T-cell (primary cell): ENCODE results near the gene DNASE1L1. TPM values are rescaled to one million over a fixed set of nuclear protein-coding genes. Genes with fewer than 3 reads are reported as not detected.

Experiments
- ATAC-seq, 4 experiments: fragments of 200-7000 bp in 3 of 4; fragments of 150-1000 bp in 1 of 4; cut with Tn5 transposase; replicated peaks in 1 of 4; 1 replicate in 3 of 4; 2 replicates in 1 of 4; pipeline ENCODE4 v1.10.0; 2021; ENCODE audit warnings: moderate library complexity in 3 of 4, mild to moderate bottlenecking in 2 of 4, moderate number of reproducible peaks in 1 of 4
- CTCF ChIA-PET, 2 donors: fragments of 300-600 bp; sonication (Branson Sonifier 250); formaldehyde crosslinking; loops; one replicate each; lab custom pipeline; 2022; ENCODE audit warnings: antibody characterized with exemption in 2 of 2; lab: Charles Lee
- POLR2A ChIA-PET, 2 donors: fragments of 300-600 bp; sonication (Branson Sonifier 250); formaldehyde crosslinking; loops; one replicate each; lab custom pipeline; 2022; ENCODE audit warnings: antibody characterized with exemption in 2 of 2; lab: Charles Lee
- DNase-seq, 35 experiments: peaks; one replicate each; pipeline versions ENCODE4 v3.0.0 to v3.0.0-alpha.2; 2013 to 2023
- H3K27ac ChIP-seq: one replicate; pipeline ENCODE4 v1.5.1; 2013; ENCODE audit warnings: low read length
- H3K27me3 ChIP-seq, 2 experiments: replicated peaks in 1 of 2; 1 replicate in 1 of 2; 2 replicates in 1 of 2; pipeline versions ENCODE4 v1.6.1 to v1.7.0; 2013; ENCODE audit warnings: low read length in 1 of 2, mixed read lengths in 1 of 2; ENCODE audit not compliant: control insufficient read depth in 2 of 2, insufficient read depth in 2 of 2; ENCODE audit errors: extremely low read depth in 1 of 2
- H3K36me3 ChIP-seq, 2 donors: 1 replicate in 1 of 2; 2 replicates in 1 of 2; pipeline versions ENCODE4 v1.6.1 to v1.7.0; 2013; ENCODE audit warnings: low read length in 1 of 2; ENCODE audit not compliant: control insufficient read depth in 2 of 2, insufficient read depth in 1 of 2; ENCODE audit errors: extremely low read depth in 1 of 2
- H3K4me1 ChIP-seq, 2 experiments: 1 replicate in 1 of 2; 2 replicates in 1 of 2; pipeline versions ENCODE4 v1.6.1 to v1.7.0; 2013; ENCODE audit warnings: low read length in 2 of 2, mixed read lengths in 1 of 2; ENCODE audit not compliant: insufficient read depth in 2 of 2, control insufficient read depth in 1 of 2; ENCODE audit errors: extremely low read depth in 1 of 2
- H3K4me3 ChIP-seq, 2 donors: 1 replicate in 1 of 2; 2 replicates in 1 of 2; pipeline versions ENCODE4 v1.5.1 to v1.7.0; 2013; ENCODE audit warnings: mild to moderate bottlenecking in 2 of 2, low read length in 1 of 2, moderate library complexity in 1 of 2; ENCODE audit not compliant: control insufficient read depth in 1 of 2; ENCODE audit errors: extremely low read depth in 1 of 2
- H3K9me3 ChIP-seq: 2 replicates; pipeline ENCODE4 v1.7.0; 2013
- H3K27ac Mint-ChIP-seq, 2 donors: one replicate each; pipeline ENCODE4 v1.8.0; 2020 to 2021; ENCODE audit warnings: mild to moderate bottlenecking in 2 of 2, mixed read lengths in 2 of 2
- H3K27me3 Mint-ChIP-seq, 2 donors: one replicate each; pipeline ENCODE4 v1.8.0; 2021 to 2022; ENCODE audit warnings: mixed read lengths in 2 of 2
- H3K36me3 Mint-ChIP-seq: one replicate; pipeline ENCODE4 v1.8.0; 2021; ENCODE audit warnings: mixed read lengths
- H3K4me1 Mint-ChIP-seq, 3 donors: one replicate each; pipeline ENCODE4 v1.8.0; 2020 to 2022; ENCODE audit warnings: mixed read lengths in 3 of 3, mild to moderate bottlenecking in 1 of 3
- H3K4me3 Mint-ChIP-seq, 3 donors: one replicate each; pipeline ENCODE4 v1.8.0; 2020 to 2022; ENCODE audit warnings: mild to moderate bottlenecking in 3 of 3, mixed read lengths in 3 of 3, moderate library complexity in 3 of 3
- H3K9me3 Mint-ChIP-seq, 3 donors: one replicate each; pipeline ENCODE4 v1.8.0; 2020 to 2022; ENCODE audit warnings: mixed read lengths in 3 of 3
- WGBS: methylation state at CpG from one replicate; pipeline ENCODE4 v1.1.5; 2013; ENCODE audit warnings: missing lambda C conversion rate; ENCODE audit not compliant: insufficient coverage; 5-methylcytosine and 5-hydroxymethylcytosine counted together
- total RNA-seq, 35 experiments: library from RNA in 6 of 35; stranded (reverse) in 6 of 35; fragments of 120-200 nt in 1 of 35; gene quantifications; one replicate each; pipeline versions ENCODE4 v1.2.1 to v1.2.4 and lab custom pipeline; 2013 to 2026

DNASE1L1 gene
- total RNA-seq, 5 donors from 2014 or later (not counting 1 experiment from before 2014, with no cell fraction given) = 22.6 to 31.3 (median 25.5) TPM

DNA sequence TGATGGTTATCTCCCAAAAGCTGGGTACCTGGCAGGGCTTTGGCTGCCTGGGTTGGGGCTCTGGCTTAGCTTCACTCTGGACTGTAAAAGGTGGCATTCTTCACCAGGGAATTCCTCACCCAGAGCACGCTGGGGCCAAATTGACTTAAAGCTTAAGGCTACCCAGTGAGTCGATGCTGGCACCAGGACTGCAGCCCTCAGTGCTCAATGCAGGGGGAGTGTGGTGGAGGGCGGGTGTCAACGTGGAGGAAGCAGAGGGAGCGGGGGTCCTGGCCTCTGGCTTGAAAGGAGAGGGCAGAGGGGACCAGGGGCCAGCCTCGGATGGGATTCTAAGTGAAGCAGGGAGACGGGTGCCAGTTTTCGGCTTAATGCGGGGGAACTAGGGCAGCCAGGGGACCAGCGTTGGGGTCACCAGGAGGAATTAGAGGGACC lies 34.4 kb upstream of the DNASE1L1 start:
- Histone ChIP-seq H3K36me3 (peaks cover 0 to 22% of the 10 kb centered on the region in 2 donors), H3K4me3 (peak overlapping the region in 1 of 2 donors; percentile 33), H3K9me3 (no peaks in the 10 kb centered on the region), H3K4me1 (peaks cover 0 to 52% of the 10 kb centered on the region in 2 experiments), H3K27me3 (no peaks in the 10 kb centered on the region), H3K27ac (peak overlapping the region; percentile 70)
- ATAC-seq (peak in 3 of 4 experiments; percentile 5 to 28 (median 11)), DNase-seq (peak in 1 of 35 experiments; percentile 16)
- Mint-ChIP-seq H3K4me3 (peak overlapping the region; percentile 60 to 72 (median 68)), H3K9me3 (no peaks in the 10 kb centered on the region), H3K27me3 (no peaks in the 10 kb centered on the region), H3K36me3 (peaks cover 2% of the 10 kb centered on the region), H3K27ac (peak overlapping the region; percentile 41 to 77), H3K4me1 (peaks cover 15 to 42% (median 26%) of the 10 kb centered on the region in 3 donors)
- WGBS = 13% methylated on average over 5 of the region's 10 CpGs
- CTCF ChIA-PET = no interaction called here
- POLR2A ChIA-PET = interaction anchor here in 1 of 2 donors (0.7 kb wide), 1 partner anchor 21 kb away, joined by 12 read pairs; no protein-coding TSS in a partner anchor

DNA sequence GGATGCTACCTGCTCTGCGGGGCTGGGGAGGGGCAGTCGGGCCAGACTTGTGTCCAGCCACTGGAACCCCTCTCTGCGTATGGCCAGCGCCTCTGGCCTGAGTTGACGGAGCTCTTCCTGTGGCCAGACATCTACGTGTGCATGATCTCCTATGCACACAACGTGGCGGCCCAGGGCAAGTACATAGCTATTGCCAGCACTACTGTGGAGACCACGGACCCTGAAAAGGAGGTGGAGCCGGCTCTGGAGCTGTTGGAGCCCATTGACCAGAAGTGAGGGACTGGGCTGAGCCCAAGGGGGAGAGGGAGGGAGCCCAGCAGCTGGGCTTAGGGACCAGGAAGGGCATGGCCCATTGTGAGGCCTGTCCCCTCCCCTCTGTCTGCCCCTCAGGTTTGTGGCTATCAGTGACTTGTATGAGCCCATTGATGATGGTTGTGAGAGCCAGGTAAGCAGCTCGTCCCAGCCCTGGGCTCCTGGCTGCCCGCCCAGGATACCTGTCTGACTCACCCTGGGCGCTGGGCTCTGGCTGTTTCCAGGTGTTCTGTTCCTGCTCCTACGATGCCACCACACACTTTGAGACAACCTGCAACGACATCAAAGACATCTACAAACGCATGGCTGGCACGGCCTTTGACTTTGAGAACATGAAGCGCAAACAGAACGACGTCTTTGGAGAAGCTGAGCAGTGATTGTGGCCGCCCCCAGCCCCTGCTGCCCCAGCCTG lies 33.1 kb upstream of the DNASE1L1 start:
- 71% methylated on average over 4 of the region's 21 CpGs for WGBS
- Histone ChIP-seq H3K27me3 (no peaks in the 10 kb centered on the region), H3K9me3 (no peaks in the 10 kb centered on the region), H3K4me1 (peaks cover 0 to 62% of the 10 kb centered on the region in 2 experiments), H3K4me3 (no peak overlapping the region), H3K36me3 (peaks cover 0 to 23% of the 10 kb centered on the region in 2 donors), H3K27ac (no peak overlapping the region)
- H3K27ac Mint-ChIP-seq = peak overlapping the region; percentile 72 to 79
- DNase-seq (no peak), ATAC-seq (no peak)
- POLR2A ChIA-PET = no interaction called here
- H3K4me3 Mint-ChIP-seq = peak overlapping the region in 1 of 3 donors; percentile 47
- H3K9me3 Mint-ChIP-seq = no peaks in the 10 kb centered on the region
- no peaks in the 10 kb centered on the region for H3K27me3 Mint-ChIP-seq
- CTCF ChIA-PET = no interaction called here
- no peaks in the 10 kb centered on the region for H3K36me3 Mint-ChIP-seq
- H3K4me1 Mint-ChIP-seq = peaks cover 23 to 47% (median 29%) of the 10 kb centered on the region in 3 donors

DNA sequence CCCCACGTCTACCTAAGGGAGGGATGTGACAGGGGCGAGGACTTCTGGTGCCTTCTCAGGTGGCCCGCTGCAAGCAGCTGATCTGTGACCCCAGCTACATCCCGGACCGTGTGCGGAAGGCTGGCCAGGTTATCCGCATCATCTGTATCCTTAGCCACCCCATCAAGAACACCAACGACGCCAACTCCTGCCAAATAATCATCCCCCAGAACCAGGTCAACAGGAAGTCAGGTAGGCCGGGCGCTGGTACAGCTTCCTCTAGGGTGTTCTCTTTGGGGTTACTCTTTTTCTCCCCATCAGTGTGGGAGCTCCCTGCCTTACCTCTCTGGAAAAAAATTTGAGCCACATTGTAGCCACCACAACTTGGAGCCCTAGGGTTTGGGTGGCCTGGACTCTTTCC lies 32.5 kb upstream of the DNASE1L1 start:
- Histone ChIP-seq H3K27me3 (no peaks in the 10 kb centered on the region), H3K9me3 (no peaks in the 10 kb centered on the region), H3K4me3 (no peak overlapping the region), H3K4me1 (peaks cover 0 to 62% of the 10 kb centered on the region in 2 experiments), H3K27ac (peak overlapping the region; percentile 12), H3K36me3 (peaks cover 0 to 23% of the 10 kb centered on the region in 2 donors)
- peak overlapping the region; percentile 72 to 79 for H3K27ac Mint-ChIP-seq
- POLR2A ChIA-PET = no interaction called here
- no peaks in the 10 kb centered on the region for H3K27me3 Mint-ChIP-seq
- no peak for ATAC-seq
- H3K4me1 Mint-ChIP-seq = peaks cover 23 to 44% (median 26%) of the 10 kb centered on the region in 3 donors
- H3K4me3 Mint-ChIP-seq = no peak overlapping the region
- 20% methylated on average over 1 of the region's 11 CpGs for WGBS
- no peaks in the 10 kb centered on the region for H3K9me3 Mint-ChIP-seq
- H3K36me3 Mint-ChIP-seq = no peaks in the 10 kb centered on the region
- peak in 1 of 35 experiments; percentile 29 for DNase-seq
- CTCF ChIA-PET = no interaction called here

DNA sequence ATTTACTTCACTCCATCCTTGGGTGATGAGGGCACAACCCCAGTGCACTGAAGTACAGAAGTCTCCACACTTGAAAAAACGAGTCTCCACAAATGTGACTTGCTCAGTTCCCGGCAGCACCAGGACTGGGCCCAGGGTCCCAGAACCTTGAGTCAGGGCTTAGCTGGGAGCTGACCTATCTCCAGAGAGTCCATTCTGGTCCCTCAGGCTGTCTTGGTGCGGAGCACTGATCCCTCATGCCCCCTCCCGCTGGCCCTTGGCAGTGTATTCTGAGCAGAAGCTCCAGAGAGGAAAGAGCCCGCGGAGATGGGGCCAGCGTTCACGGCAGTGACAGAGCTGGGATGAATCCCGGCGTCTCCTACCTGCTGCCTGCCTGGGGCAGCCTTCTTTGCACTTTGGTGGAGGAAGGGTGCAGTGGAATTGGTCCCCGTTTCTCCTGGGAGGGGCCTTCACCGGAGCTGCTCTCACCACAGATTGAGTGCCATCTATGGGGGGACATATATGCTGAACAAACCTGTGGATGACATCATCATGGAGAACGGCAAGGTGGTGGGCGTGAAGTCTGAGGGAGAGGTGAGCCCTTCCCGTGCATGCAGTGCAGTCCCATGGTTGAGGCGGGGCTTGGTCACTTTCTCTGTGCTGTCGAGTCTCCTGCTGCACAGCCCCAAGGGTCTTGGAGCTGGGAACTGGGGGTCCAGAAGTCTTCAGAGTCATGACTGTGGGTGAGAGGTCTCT lies 31.7 kb upstream of the DNASE1L1 start:
- Histone ChIP-seq H3K36me3 (peaks cover 0 to 23% of the 10 kb centered on the region in 2 donors), H3K4me1 (peaks cover 0 to 68% of the 10 kb centered on the region in 2 experiments), H3K4me3 (no peak overlapping the region), H3K27me3 (no peaks in the 10 kb centered on the region), H3K27ac (no peak overlapping the region), H3K9me3 (no peaks in the 10 kb centered on the region)
- CTCF ChIA-PET = interaction anchor here in 1 of 2 donors (0.6 kb wide), 1 partner anchor 42 kb away, joined by 4 read pairs; no protein-coding TSS in a partner anchor
- POLR2A ChIA-PET = no interaction called here
- Mint-ChIP-seq H3K4me1 (peaks cover 28 to 45% (median 30%) of the 10 kb centered on the region in 3 donors), H3K27me3 (no peaks in the 10 kb centered on the region), H3K27ac (peak overlapping the region; percentile 39 to 66), H3K36me3 (peaks cover 3% of the 10 kb centered on the region), H3K4me3 (peak overlapping the region in 1 of 3 donors; percentile 17), H3K9me3 (no peaks in the 10 kb centered on the region)
- DNase-seq (no peak), ATAC-seq (no peak)
- WGBS = 90% methylated on average over 4 of the region's 17 CpGs

DNA sequence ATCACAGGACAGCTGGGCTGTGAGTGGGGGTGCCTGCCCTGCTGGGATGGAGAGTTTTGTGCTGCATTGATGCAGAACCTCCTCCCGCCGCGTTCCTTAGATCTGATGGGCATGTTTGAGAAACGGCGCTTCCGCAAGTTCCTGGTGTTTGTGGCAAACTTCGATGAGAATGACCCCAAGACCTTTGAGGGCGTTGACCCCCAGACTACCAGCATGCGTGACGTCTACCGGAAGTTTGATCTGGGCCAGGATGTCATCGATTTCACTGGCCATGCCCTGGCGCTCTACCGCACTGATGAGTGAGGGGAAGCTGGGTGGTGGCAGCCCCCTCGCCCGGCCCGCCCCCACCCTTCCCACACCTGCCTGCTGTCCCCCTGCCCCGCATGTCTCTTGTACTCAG lies 30.8 kb upstream of the DNASE1L1 start:
- POLR2A ChIA-PET = no interaction called here
- no peaks in the 10 kb centered on the region for H3K27me3 Mint-ChIP-seq
- peaks cover 0 to 59% of the 10 kb centered on the region in 2 experiments for H3K4me1 ChIP-seq
- no peaks in the 10 kb centered on the region for H3K9me3 ChIP-seq
- ATAC-seq (no peak), DNase-seq (no peak)
- H3K4me1 Mint-ChIP-seq = peaks cover 28 to 43% (median 30%) of the 10 kb centered on the region in 3 donors
- CTCF ChIA-PET = no interaction called here
- no peak overlapping the region for H3K4me3 Mint-ChIP-seq
- H3K36me3 Mint-ChIP-seq = peaks cover 3% of the 10 kb centered on the region
- no peaks in the 10 kb centered on the region for H3K9me3 Mint-ChIP-seq
- peaks cover 0 to 29% of the 10 kb centered on the region in 2 donors for H3K36me3 ChIP-seq
- H3K27me3 ChIP-seq = no peaks in the 10 kb centered on the region
- H3K4me3 ChIP-seq = no peak overlapping the region
- 98% methylated on average over 8 of the region's 18 CpGs for WGBS
- H3K27ac Mint-ChIP-seq = peak overlapping the region in 1 of 2 donors; percentile 66
- no peak overlapping the region for H3K27ac ChIP-seq
